K562 (cell line): ENCODE data around the gene UBE2S. TPM values are rescaled to one million over a fixed set of nuclear protein-coding genes. Genes with fewer than 3 reads are reported as not detected.

Experiments
- CEBPB ChIP-seq: fragments of 450-650 bp; IDR thresholded peaks from 2 replicates; pipeline ENCODE4 v1.6.1; 2016; ENCODE audit warnings: missing genetic modification characterization, missing compliant biosample characterization
- FOSL1 ChIP-seq: fragments of 200-800 bp; sonication (Bioruptor generic); conservative IDR thresholded peaks from 2 replicates; pipeline ENCODE4 v1.6.1; 2016; ENCODE audit warnings: missing genetic modification characterization, missing compliant biosample characterization
- FOXA1 ChIP-seq: fragments of 450-650 bp; IDR thresholded peaks from 2 replicates; pipeline ENCODE4 v1.6.1; 2016; ENCODE audit warnings: mild to moderate bottlenecking, borderline replicate concordance
- GATA2 ChIP-seq: sonication (generic); formaldehyde crosslinking; IDR thresholded peaks from 2 replicates; pipeline ENCODE4 v1.4.0; 2020; ENCODE audit warnings: mild to moderate bottlenecking, missing genetic modification reagents
- GTF2E2 ChIP-seq: fragments of 200-800 bp; sonication (Bioruptor generic); IDR thresholded peaks from 2 replicates; pipeline ENCODE4 v1.6.1; 2016; ENCODE audit warnings: missing genetic modification characterization, missing compliant biosample characterization
- HIVEP1 ChIP-seq: fragments of 250-450 bp; sonication (Bioruptor Pico); IDR thresholded peaks from 2 replicates; pipeline ENCODE4 v1.4.0; 2020; ENCODE audit warnings: mild to moderate bottlenecking
- JUN ChIP-seq, 2 experiments: sonication (generic) in 1 of 2; formaldehyde crosslinking in 1 of 2; IDR thresholded peaks; 2 replicates each; pipeline versions ENCODE4 v1.6.1 to v1.8.0; 2012 to 2022; ENCODE audit warnings: borderline replicate concordance in 2 of 2, mild to moderate bottlenecking in 2 of 2, improper control_type of control experiment in 1 of 2, low read depth in 1 of 2, low read length in 1 of 2, missing genetic modification reagents in 1 of 2
- PHF21A ChIP-seq: fragments of 450-650 bp; IDR thresholded peaks from 2 replicates; pipeline ENCODE4 v1.6.1; 2017; ENCODE audit warnings: low read depth, borderline replicate concordance
- PRMT5 ChIP-seq: sonication (generic); formaldehyde crosslinking; IDR thresholded peaks from 2 replicates; pipeline ENCODE4 v1.5.0; 2020; ENCODE audit warnings: missing genetic modification reagents
- TARDBP ChIP-seq: fragments of 450-650 bp; IDR thresholded peaks from 2 replicates; pipeline ENCODE4 v1.6.1; 2016
- ZNF316 ChIP-seq: fragments of 450-650 bp; IDR thresholded peaks from 2 replicates; pipeline ENCODE4 v1.6.1; 2016
- ZNF584 ChIP-seq: fragments of 200-800 bp; sonication (Bioruptor generic); IDR thresholded peaks from 2 replicates; pipeline ENCODE4 v1.6.1; 2016; ENCODE audit warnings: low read depth, mild to moderate bottlenecking, missing genetic modification characterization, missing compliant biosample characterization
- polyA plus RNA-seq, 8 experiments: library from polyadenylated mRNA; depleted of rRNA in 4 of 8; stranded (reverse) in 5 of 8; unstranded in 3 of 8; fragments of >200 nt; fragmentation: Nextera tagmentation in 2 of 8; fragmentation: Illumina TruSeq in 1 of 8; extraction: Ambion mirVana in 2 of 8; extraction: Trizol in 1 of 8; gene quantifications; 2 replicates each; pipeline versions ENCODE4 v1.2.1 to v1.2.3, GENCODE V29; 2011 to 2014; ENCODE audit warnings: inconsistent platforms in 1 of 8, missing spikeins in 1 of 8
- total RNA-seq, 7 experiments: library from RNA; depleted of rRNA in 6 of 7; stranded (reverse); fragments of >200 nt in 6 of 7; fragmentation: Illumina TruSeq in 2 of 7; extraction: Trizol in 2 of 7; gene quantifications; 2 replicates each; pipeline versions ENCODE4 v1.2.1 to v1.2.3, GENCODE V29; 2011 to 2021; ENCODE audit warnings: low replicate concordance in 1 of 7
- TF ChIP-seq, protein P1 (sequence below), 3 experiments: fragments of 200-800 bp in 1 of 3; fragments of 250-450 bp in 1 of 3; fragments of 450-650 bp in 1 of 3; sonication (Bioruptor Pico) in 1 of 3; sonication (Bioruptor generic) in 1 of 3; formaldehyde crosslinking in 1 of 3; IDR thresholded peaks; 2 replicates each; pipeline versions ENCODE4 v1.6.1 to v1.8.0; 2016 to 2022; ENCODE audit warnings: mild to moderate bottlenecking in 2 of 3, missing genetic modification characterization in 2 of 3, missing compliant biosample characterization in 1 of 3, moderate library complexity in 1 of 3
- TF ChIP-seq, protein P2 (sequence below), 2 experiments: fragments of 450-650 bp in 1 of 2; sonication (generic) in 1 of 2; formaldehyde crosslinking in 1 of 2; IDR thresholded peaks; 2 replicates each; pipeline versions ENCODE4 v1.7.1 to v1.9.0; 2016 to 2022; ENCODE audit warnings: inconsistent platforms in 1 of 2, mild to moderate bottlenecking in 1 of 2, missing genetic modification reagents in 1 of 2

The UBE2S gene
- total and polyA plus RNA-seq, 9 of the 15 experiments (the other 6 are each of a cell fraction or from before 2014, with no cell fraction given) = 1.5 to 1,305 (median 157) TPM

DNA sequence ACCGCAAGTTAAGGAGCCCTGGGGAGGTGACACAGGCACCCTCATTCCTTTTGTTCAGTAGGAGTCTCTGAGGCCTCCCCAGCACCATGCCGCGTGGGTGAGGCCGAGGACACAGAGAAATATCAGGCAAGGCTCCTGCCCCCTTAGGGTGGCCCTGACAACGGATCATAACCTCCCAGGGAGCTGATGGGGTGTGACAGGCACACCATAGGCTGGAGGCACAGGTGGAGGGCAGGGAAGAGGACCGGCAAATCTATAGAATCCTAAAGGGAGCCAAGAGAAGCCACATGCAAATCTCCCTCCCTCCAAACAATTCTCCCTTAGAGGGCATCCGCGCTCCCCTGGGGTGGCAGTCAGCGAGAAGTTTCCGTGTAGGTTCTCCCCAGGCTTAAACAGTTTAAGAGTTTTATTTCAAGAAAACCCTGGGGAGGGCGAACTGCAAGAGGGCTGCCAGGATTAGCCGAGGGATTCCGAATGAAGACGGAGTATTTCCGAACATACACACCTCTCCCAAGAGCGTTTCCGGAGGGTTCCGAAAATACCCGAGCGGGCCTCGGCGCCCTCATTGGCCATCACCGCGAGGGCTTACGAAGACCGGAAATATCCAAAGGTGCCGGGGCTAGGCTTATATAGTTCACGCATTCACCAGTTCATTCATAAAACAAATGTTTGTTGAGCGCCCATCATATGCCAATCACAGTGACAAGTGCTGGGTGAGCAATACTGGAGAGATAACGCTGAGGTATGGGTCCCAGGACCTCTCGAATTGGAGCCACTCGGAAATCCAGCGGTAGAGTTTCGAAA, 22.5 kb downstream of the UBE2S start (continued):
- no peak for TF ChIP-seq PRMT5 (CRISPR knock-in tag)
- TF ChIP-seq GATA2 = no peak
- peak; percentile 30; the same call in 1 of the 2 replicates for TF ChIP-seq FOSL1 (tag)
- no peak for TF ChIP-seq FOXA1
- TF ChIP-seq, protein P1, sequence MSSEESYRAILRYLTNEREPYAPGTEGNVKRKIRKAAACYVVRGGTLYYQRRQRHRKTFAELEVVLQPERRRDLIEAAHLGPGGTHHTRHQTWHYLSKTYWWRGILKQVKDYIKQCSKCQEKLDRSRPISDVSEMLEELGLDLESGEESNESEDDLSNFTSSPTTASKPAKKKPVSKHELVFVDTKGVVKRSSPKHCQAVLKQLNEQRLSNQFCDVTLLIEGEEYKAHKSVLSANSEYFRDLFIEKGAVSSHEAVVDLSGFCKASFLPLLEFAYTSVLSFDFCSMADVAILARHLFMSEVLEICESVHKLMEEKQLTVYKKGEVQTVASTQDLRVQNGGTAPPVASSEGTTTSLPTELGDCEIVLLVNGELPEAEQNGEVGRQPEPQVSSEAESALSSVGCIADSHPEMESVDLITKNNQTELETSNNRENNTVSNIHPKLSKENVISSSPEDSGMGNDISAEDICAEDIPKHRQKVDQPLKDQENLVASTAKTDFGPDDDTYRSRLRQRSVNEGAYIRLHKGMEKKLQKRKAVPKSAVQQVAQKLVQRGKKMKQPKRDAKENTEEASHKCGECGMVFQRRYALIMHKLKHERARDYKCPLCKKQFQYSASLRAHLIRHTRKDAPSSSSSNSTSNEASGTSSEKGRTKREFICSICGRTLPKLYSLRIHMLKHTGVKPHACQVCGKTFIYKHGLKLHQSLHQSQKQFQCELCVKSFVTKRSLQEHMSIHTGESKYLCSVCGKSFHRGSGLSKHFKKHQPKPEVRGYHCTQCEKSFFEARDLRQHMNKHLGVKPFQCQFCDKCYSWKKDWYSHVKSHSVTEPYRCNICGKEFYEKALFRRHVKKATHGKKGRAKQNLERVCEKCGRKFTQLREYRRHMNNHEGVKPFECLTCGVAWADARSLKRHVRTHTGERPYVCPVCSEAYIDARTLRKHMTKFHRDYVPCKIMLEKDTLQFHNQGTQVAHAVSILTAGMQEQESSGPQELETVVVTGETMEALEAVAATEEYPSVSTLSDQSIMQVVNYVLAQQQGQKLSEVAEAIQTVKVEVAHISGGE (CRISPR knock-in tag; IDR thresholded peaks at IDR 0.05) = no peak
- TF ChIP-seq, protein P2, sequence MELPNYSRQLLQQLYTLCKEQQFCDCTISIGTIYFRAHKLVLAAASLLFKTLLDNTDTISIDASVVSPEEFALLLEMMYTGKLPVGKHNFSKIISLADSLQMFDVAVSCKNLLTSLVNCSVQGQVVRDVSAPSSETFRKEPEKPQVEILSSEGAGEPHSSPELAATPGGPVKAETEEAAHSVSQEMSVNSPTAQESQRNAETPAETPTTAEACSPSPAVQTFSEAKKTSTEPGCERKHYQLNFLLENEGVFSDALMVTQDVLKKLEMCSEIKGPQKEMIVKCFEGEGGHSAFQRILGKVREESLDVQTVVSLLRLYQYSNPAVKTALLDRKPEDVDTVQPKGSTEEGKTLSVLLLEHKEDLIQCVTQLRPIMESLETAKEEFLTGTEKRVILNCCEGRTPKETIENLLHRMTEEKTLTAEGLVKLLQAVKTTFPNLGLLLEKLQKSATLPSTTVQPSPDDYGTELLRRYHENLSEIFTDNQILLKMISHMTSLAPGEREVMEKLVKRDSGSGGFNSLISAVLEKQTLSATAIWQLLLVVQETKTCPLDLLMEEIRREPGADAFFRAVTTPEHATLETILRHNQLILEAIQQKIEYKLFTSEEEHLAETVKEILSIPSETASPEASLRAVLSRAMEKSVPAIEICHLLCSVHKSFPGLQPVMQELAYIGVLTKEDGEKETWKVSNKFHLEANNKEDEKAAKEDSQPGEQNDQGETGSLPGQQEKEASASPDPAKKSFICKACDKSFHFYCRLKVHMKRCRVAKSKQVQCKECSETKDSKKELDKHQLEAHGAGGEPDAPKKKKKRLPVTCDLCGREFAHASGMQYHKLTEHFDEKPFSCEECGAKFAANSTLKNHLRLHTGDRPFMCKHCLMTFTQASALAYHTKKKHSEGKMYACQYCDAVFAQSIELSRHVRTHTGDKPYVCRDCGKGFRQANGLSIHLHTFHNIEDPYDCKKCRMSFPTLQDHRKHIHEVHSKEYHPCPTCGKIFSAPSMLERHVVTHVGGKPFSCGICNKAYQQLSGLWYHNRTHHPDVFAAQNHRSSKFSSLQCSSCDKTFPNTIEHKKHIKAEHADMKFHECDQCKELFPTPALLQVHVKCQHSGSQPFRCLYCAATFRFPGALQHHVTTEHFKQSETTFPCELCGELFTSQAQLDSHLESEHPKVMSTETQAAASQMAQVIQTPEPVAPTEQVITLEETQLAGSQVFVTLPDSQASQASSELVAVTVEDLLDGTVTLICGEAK (IDR thresholded peaks at IDR 0.05) = no peak
- TF ChIP-seq, protein P2 (CRISPR knock-in tag; IDR thresholded peaks at IDR 0.05) = no peak
- TF ChIP-seq ZNF316 = no peak
- peak; percentile 5; the same call in 1 of the 2 replicates for TF ChIP-seq JUN (IDR thresholded peaks at IDR 0.05; ENCODE audit: borderline replicate concordance, low read depth, low read length)
- no peak for TF ChIP-seq JUN (CRISPR knock-in tag; IDR thresholded peaks at IDR 0.05; ENCODE audit: borderline replicate concordance)
- no peak for TF ChIP-seq CEBPB (tag)
- no peak for TF ChIP-seq HIVEP1 (CRISPR knock-in tag)
- no peak for TF ChIP-seq ZNF584 (CRISPR knock-in tag)
- TF ChIP-seq PHF21A = no peak
- TF ChIP-seq TARDBP = peak; percentile 59; the same call in 1 of the 2 replicates
- no peak for TF ChIP-seq GTF2E2 (tag)
